ENCODE data around the gene NOD1.

NOD1 gene

GRCh38 chr7:30378275-30378674 lies 100.3 kb downstream of the NOD1 start:
- DNase-seq (ENCODE audit: insufficient read length, low spot score) = no peak
- no peak for TF ChIP-seq POLR2A (IDR thresholded peaks at IDR 0.05; ENCODE audit: low read depth, low read length)
- no peak for FAIRE-seq

All from H54 (cell line).